Amniotic stem cell (primary cell): Measurements from ENCODE around the gene SND1.

Source experiments
- DNase-seq: peaks from one replicate; lab custom pipeline; 2025; lab: John Stamatoyannopoulos, UW

Gene SND1

GRCh38 chr7:127907110-127908040 lies 255.4 kb downstream of the SND1 start:
- no peak for DNase-seq

GRCh38 chr7:127908430-127909258 lies 256.6 kb downstream of the SND1 start:
- DNase-seq: no peak

- DNase-seq: no peak
Measured at GRCh38 chr7:127909424-127910152, 257.6 kb downstream of the SND1 start.

GRCh38 chr7:127910670-127911069 lies 258.7 kb downstream of the SND1 start:
- no peak for DNase-seq

- no peak for DNase-seq
Measured at GRCh38 chr7:127911968-127912511, 260.0 kb downstream of the SND1 start.

- DNase-seq: no peak
Measured at GRCh38 chr7:127912901-127913300, 260.9 kb downstream of the SND1 start.

GRCh38 chr7:127913686-127914085 lies 261.7 kb downstream of the SND1 start:
- DNase-seq: no peak

- no peak for DNase-seq
Measured at GRCh38 chr7:127914693-127915092, 262.7 kb downstream of the SND1 start.

- no peak for DNase-seq
Measured at GRCh38 chr7:127916735-127917134, 264.7 kb downstream of the SND1 start.

- no peak for DNase-seq
Measured at GRCh38 chr7:127918130-127918529, 266.1 kb downstream of the SND1 start.

GRCh38 chr7:127920787-127921438 lies 268.9 kb downstream of the SND1 start:
- DNase-seq: no peak

GRCh38 chr7:127922656-127923055 lies 270.7 kb downstream of the SND1 start:
- no peak for DNase-seq

GRCh38 chr7:127924874-127925273 lies 272.9 kb downstream of the SND1 start:
- DNase-seq: no peak

GRCh38 chr7:127927348-127927696 lies 275.3 kb downstream of the SND1 start:
- no peak for DNase-seq

GRCh38 chr7:127928222-127928621 lies 276.2 kb downstream of the SND1 start:
- DNase-seq: no peak

GRCh38 chr7:127928852-127929251 lies 276.9 kb downstream of the SND1 start:
- DNase-seq: no peak

- DNase-seq: no peak
Measured at GRCh38 chr7:127930341-127931328, 278.6 kb downstream of the SND1 start.

- no peak for DNase-seq
Measured at GRCh38 chr7:127932076-127932475, 280.1 kb downstream of the SND1 start.

GRCh38 chr7:127932496-127932895 lies 280.5 kb downstream of the SND1 start:
- DNase-seq: no peak

- DNase-seq: no peak
Measured at GRCh38 chr7:127933146-127933545, 281.2 kb downstream of the SND1 start.
